HL-60 (cell line): ENCODE results near the gene LCN6.

Source experiments
- CTCF ChIP-seq: IDR thresholded peaks from one replicate; pipeline ENCODE4 v1.5.1; 2011; ENCODE audit warnings: low read length, control low read depth, inconsistent platforms; ENCODE audit not compliant: insufficient read depth
- GABPA ChIP-seq: IDR thresholded peaks from 2 replicates; pipeline ENCODE4 v1.6.1; 2012; ENCODE audit warnings: low read depth
- POLR2AphosphoS5 ChIP-seq: IDR thresholded peaks from 2 replicates; pipeline ENCODE4 v1.6.1; 2012; ENCODE audit warnings: low read depth
- REST ChIP-seq: IDR thresholded peaks from 2 replicates; pipeline ENCODE4 v1.6.1; 2012; ENCODE audit warnings: low read depth; ENCODE audit not compliant: insufficient replicate concordance
- SPI1 ChIP-seq: IDR thresholded peaks from 2 replicates; pipeline ENCODE4 v1.6.1; 2012; ENCODE audit warnings: low read depth, mild to moderate bottlenecking, borderline replicate concordance

DNA sequence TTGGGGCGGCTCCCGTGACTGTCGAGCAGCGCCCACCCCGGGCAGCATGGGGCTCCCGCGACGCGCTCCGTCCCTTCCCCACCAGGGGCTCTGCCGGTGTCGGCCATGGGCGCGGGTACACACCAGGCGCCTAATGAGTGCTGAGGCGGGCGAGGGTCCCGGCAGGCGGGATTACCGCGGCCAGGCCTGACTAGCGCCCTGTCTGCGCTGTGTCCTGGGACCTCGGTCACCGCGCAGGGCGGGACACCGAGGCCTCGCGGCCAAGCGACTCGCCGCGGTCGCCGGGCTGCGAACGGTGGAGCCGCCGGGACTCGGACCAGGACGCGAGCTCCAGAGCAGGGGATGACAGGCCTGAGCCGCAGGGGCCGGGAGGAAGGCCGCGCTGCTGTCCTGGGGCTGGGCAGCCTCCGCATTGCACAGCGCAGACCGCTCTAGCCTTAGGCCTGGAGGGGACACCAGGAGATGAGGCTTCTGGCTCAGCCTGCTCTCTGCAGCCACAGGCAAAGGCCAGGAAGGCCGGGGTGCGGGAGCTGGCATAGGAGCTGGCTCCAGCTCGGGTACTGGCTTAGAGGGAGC is 19.7 kb downstream of the LCN6 start:
- no peak for TF ChIP-seq CTCF
- TF ChIP-seq GABPA: no peak
- TF ChIP-seq REST: no peak
- TF ChIP-seq POLR2AphosphoS5: no peak
- no peak for TF ChIP-seq SPI1
